CD4-positive, alpha-beta T cell treated with Interleukin-4 for 1 hour (primary cell): ENCODE data around the gene OAS2.
"Not testable (repeated sequence)": the region's sequence is repeated elsewhere in the genome, so short reads cannot be mapped to it uniquely, and the experiment has no call there.

Experiments used
- DNase-seq, 2 donors: peaks; one replicate each; pipeline ENCODE4 v3.0.0-alpha.2; 2020 to 2022

The OAS2 gene

GRCh38 chr12:112986291-112986800, 8.0 kb downstream of the OAS2 start:
- DNase-seq, result no peak

GRCh38 chr12:112987561-112987960, 9.2 kb downstream of the OAS2 start:
- DNase-seq, result no peak

GRCh38 chr12:112988224-112988623, 9.9 kb downstream of the OAS2 start:
- DNase-seq, result no peak

- not testable (repeated sequence) for DNase-seq
Measured at GRCh38 chr12:112988823-112989385, 10.6 kb downstream of the OAS2 start.

GRCh38 chr12:112989806-112990205, 11.5 kb downstream of the OAS2 start:
- DNase-seq, result no peak

- peak; percentile 68 to 71 for DNase-seq
Measured at GRCh38 chr12:112992541-112993398, 14.5 kb downstream of the OAS2 start.

GRCh38 chr12:112995008-112995407, 16.7 kb downstream of the OAS2 start:
- DNase-seq, result no peak

- no peak for DNase-seq
Measured at GRCh38 chr12:112996501-112996900, 18.2 kb downstream of the OAS2 start.

- no peak for DNase-seq
Measured at GRCh38 chr12:112997506-112997905, 19.2 kb downstream of the OAS2 start.

GRCh38 chr12:112998987-112999767, 20.9 kb downstream of the OAS2 start:
- DNase-seq, result peak in 1 of 2 donors; percentile 26

- DNase-seq, result no peak
Measured at GRCh38 chr12:113000433-113000832, 22.1 kb downstream of the OAS2 start.

- no peak for DNase-seq
Measured at GRCh38 chr12:113002155-113002554, 23.8 kb downstream of the OAS2 start.

GRCh38 chr12:113002676-113003075, 24.4 kb downstream of the OAS2 start:
- DNase-seq, result no peak

GRCh38 chr12:113003636-113004035, 25.3 kb downstream of the OAS2 start:
- DNase-seq, result no peak

- DNase-seq, result no peak
Measured at GRCh38 chr12:113005762-113006161, 27.4 kb downstream of the OAS2 start.

GRCh38 chr12:113006206-113006605, 27.9 kb downstream of the OAS2 start:
- no peak for DNase-seq

- DNase-seq, result no peak
Measured at GRCh38 chr12:113006641-113007040, 28.3 kb downstream of the OAS2 start.

- no peak for DNase-seq
Measured at GRCh38 chr12:113007166-113007565, 28.8 kb downstream of the OAS2 start.

- DNase-seq, result no peak
Measured at GRCh38 chr12:113010701-113011100, 32.4 kb downstream of the OAS2 start.

GRCh38 chr12:113014565-113014964, 36.2 kb downstream of the OAS2 start:
- no peak for DNase-seq

- DNase-seq, result no peak
Measured at GRCh38 chr12:113016796-113017195, 38.5 kb downstream of the OAS2 start.

- DNase-seq, result no peak
Measured at GRCh38 chr12:113019025-113019424, 40.7 kb downstream of the OAS2 start.

- no peak for DNase-seq
Measured at GRCh38 chr12:113021500-113021899, 43.2 kb downstream of the OAS2 start.
